Measurements from ENCODE around the gene TENM4. TPM values are rescaled to one million over a fixed set of nuclear protein-coding genes. Genes with fewer than 3 reads are reported as not detected.

TENM4 gene
- total RNA-seq, 4 donors from 2014 or later = 31.4 to 44.5 (median 38.0) TPM

DNA sequence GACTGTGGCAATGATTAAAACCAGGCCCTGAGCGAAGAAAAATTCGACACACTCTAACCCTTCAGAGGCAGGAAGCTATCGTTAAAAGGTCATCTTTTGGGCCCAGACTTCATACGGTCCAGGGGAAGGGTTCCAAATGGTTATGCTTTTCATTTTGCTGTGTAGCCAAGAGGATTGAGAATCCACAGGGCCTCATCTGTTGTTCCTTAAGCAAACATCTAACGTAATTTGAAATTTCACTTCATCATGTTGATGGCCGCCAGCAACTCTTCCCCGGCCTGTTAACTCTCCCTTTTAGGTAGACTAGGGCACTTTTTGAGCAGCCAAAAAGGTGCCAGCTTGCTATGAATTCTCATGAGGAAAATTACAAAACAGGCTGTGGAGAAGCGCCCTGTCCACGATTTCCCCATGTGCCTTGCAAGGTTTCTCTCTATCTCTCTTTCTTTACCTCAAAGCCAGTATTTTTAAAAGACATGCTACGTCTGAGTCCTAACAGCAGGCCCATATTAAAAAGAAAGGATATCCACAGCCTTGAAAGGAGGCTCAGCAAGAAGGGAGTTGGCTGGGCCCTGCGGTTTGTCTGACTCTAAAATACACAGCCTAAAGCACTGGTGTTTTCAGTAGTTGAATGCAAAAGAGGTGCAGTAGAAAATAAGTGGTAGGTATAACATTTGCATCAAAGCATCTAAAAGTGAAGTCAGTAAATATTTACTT lies 509.9 kb downstream of the TENM4 start:
- Histone ChIP-seq H3K36me3 (no peaks in the 10 kb centered on the region), H3K4me3 (no peak overlapping the region), H3K4me1 (no peaks in the 10 kb centered on the region), H3K9me3 (no peaks in the 10 kb centered on the region), H3K27me3 (peaks cover 3% of the 10 kb centered on the region), H3K27ac (no peak overlapping the region)
- 61% methylated on average over 11 of the region's 11 CpGs for WGBS
- no peak for TF ChIP-seq POLR2AphosphoS5 (IDR thresholded peaks at IDR 0.05)
- TF ChIP-seq, protein P1, sequence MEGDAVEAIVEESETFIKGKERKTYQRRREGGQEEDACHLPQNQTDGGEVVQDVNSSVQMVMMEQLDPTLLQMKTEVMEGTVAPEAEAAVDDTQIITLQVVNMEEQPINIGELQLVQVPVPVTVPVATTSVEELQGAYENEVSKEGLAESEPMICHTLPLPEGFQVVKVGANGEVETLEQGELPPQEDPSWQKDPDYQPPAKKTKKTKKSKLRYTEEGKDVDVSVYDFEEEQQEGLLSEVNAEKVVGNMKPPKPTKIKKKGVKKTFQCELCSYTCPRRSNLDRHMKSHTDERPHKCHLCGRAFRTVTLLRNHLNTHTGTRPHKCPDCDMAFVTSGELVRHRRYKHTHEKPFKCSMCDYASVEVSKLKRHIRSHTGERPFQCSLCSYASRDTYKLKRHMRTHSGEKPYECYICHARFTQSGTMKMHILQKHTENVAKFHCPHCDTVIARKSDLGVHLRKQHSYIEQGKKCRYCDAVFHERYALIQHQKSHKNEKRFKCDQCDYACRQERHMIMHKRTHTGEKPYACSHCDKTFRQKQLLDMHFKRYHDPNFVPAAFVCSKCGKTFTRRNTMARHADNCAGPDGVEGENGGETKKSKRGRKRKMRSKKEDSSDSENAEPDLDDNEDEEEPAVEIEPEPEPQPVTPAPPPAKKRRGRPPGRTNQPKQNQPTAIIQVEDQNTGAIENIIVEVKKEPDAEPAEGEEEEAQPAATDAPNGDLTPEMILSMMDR (IDR thresholded peaks at IDR 0.05) = no peak
- no peak for TF ChIP-seq EP300 (IDR thresholded peaks at IDR 0.05)
- no peak for TF ChIP-seq POLR2A (IDR thresholded peaks at IDR 0.05)
- DNase-seq (ENCODE audit: low spot score in 2 of 2) = no peak

DNA sequence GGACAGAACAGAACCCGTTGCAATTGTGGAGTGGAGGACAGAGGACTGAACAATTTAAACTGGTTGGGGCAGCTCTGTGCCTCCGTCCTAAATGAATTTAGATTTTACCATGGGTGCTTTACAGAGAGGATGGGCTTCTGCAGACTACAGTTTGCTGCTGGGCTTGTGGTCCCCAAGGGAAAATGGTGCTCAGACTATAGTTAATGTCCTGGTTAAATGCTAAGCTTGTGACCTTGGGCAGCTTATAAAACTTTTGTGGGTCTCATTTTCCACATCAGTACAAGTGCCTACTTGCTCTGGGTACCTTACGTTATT lies 511.0 kb downstream of the TENM4 start:
- H3K27me3 ChIP-seq = peaks cover 3% of the 10 kb centered on the region
- no peak for DNase-seq (ENCODE audit: low spot score in 2 of 2)
- WGBS = 90% methylated on average over 3 of the region's 3 CpGs
- no peaks in the 10 kb centered on the region for H3K4me1 ChIP-seq
- TF ChIP-seq POLR2AphosphoS5 (IDR thresholded peaks at IDR 0.05) (no peak), POLR2A (IDR thresholded peaks at IDR 0.05) (no peak), EP300 (IDR thresholded peaks at IDR 0.05) (no peak)
- TF ChIP-seq, protein P1 (IDR thresholded peaks at IDR 0.05) = no peak
- H3K27ac ChIP-seq = no peak overlapping the region
- no peak overlapping the region for H3K4me3 ChIP-seq
- no peaks in the 10 kb centered on the region for H3K36me3 ChIP-seq
- no peaks in the 10 kb centered on the region for H3K9me3 ChIP-seq

DNA sequence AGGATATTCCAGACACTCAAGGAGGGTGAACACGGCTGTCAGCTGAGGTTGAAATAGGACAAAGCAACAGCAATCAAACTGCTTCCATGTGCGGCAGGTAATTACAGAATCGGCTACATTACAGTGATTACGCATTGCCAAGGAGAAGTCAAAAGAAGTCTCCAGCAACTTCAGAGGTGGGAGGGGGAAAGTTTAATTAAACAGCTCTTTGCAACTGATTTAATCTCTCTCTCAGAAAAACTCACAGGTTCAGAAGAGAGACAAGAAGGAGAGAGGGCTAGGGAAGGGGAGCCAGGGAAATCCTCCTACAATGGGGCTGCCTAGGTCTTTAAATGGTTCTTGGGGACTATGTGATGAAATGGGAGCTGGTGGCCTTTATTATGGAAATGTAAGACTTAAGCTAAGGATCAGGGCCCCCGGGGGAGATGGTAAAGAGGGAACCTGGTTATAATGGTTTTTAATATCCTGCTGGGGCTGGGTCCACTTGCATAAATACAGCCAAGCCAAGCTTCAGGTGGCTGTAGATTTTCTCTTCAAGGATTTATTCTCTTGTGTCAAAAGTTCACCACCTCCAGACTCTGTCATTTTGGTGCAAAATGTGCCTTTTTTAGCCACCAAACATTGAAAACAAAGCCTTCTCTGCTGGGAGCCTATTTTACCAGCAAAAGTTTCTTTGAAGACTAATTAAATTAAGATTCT lies 511.5 kb downstream of the TENM4 start:
- Histone ChIP-seq H3K27ac (no peak overlapping the region), H3K4me3 (no peak overlapping the region), H3K9me3 (no peaks in the 10 kb centered on the region), H3K4me1 (no peaks in the 10 kb centered on the region), H3K27me3 (peaks cover 3% of the 10 kb centered on the region), H3K36me3 (no peaks in the 10 kb centered on the region)
- WGBS = 65% methylated on average over 5 of the region's 5 CpGs
- no peak for DNase-seq (ENCODE audit: low spot score in 2 of 2)
- TF ChIP-seq EP300 (IDR thresholded peaks at IDR 0.05) (no peak), POLR2A (IDR thresholded peaks at IDR 0.05) (no peak), POLR2AphosphoS5 (IDR thresholded peaks at IDR 0.05) (no peak)
- TF ChIP-seq, protein P1 (IDR thresholded peaks at IDR 0.05) = no peak

DNA sequence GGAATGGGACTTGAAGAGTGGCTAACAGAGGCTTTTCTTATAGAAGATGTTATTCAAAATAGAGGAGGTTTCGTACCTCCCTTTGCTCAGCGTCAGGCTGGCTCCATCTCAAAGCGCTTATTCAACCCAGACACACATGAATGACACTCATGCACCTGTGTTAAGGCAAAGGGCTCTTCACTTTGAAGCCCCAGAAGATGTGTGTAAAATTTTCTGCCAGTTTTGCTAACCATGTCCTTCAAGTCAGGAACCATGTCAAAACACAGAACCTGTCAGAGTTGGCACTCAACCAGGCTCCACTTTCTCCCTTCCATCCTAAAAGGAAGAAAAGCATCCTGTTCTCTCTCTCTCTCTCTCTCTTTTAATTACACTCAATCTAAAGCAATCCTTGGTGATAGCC lies 513.3 kb downstream of the TENM4 start:
- WGBS = 82% methylated on average over 3 of the region's 3 CpGs
- no peaks in the 10 kb centered on the region for H3K36me3 ChIP-seq
- peaks cover 3% of the 10 kb centered on the region for H3K27me3 ChIP-seq
- H3K4me3 ChIP-seq = no peak overlapping the region
- H3K4me1 ChIP-seq = no peaks in the 10 kb centered on the region
- H3K27ac ChIP-seq = no peak overlapping the region
- TF ChIP-seq EP300 (IDR thresholded peaks at IDR 0.05) (no peak), POLR2A (IDR thresholded peaks at IDR 0.05) (no peak)
- H3K9me3 ChIP-seq = no peaks in the 10 kb centered on the region
- no peak for DNase-seq (ENCODE audit: low spot score in 2 of 2)

DNA sequence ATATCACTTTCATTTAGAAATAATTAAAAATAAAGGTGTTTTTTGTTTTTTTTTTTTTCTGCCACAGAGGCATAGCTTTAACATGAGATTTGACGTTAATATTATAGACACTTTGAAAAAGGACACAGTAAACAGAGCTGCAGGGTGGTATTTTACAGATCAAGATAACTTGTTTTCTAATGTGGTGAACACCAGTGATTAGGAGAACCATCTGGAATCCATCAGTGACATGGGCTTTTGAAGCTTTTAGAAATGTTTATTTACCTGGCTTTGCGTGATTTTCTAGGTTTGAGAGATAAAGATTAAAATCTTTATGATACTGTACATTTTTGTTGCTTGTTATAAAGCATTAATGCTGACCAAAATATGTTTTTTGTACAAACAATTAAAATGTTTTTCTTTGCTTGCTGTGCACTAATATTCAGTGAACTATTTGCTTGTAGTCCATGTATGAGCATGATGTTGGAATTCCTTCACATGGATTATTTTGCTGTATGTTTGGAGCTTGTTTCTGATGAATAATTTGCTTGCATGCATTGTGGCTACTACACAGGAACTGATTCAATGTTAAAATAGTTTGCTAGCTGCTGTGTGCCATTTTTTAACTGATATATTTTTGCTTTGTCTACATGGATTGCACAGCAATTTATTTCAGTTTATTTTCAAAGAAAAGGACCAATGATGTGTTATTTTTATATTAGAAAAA lies 514.0 kb downstream of the TENM4 start:
- TF ChIP-seq POLR2AphosphoS5 (IDR thresholded peaks at IDR 0.05) = no peak
- TF ChIP-seq, protein P1 (IDR thresholded peaks at IDR 0.05) = no peak
- TF ChIP-seq POLR2A (IDR thresholded peaks at IDR 0.05) = no peak
- TF ChIP-seq EP300 (IDR thresholded peaks at IDR 0.05) = no peak
- H3K36me3 ChIP-seq = no peaks in the 10 kb centered on the region
- no peak overlapping the region for H3K4me3 ChIP-seq
- no peak overlapping the region for H3K27ac ChIP-seq
- no peak for DNase-seq (ENCODE audit: low spot score in 2 of 2)
- no peaks in the 10 kb centered on the region for H3K9me3 ChIP-seq
- no peaks in the 10 kb centered on the region for H3K4me1 ChIP-seq
- H3K27me3 ChIP-seq = peaks cover 3% of the 10 kb centered on the region
- WGBS = 78% methylated on average over 2 of the region's 2 CpGs
